Measurements from ENCODE around the gene TMEM131. TPM values are rescaled to one million over a fixed set of nuclear protein-coding genes. Genes with fewer than 3 reads are reported as not detected.

The TMEM131 gene
- total RNA-seq, 6 experiments from 2014 or later = 39.2 to 49.5 (median 45.1) TPM

GRCh38 chr2:97754690-97755346 is 240.9 kb downstream of the TMEM131 start:
- no peak for TF ChIP-seq CTCF (IDR thresholded peaks at IDR 0.05)
- no peaks in the 10 kb centered on the region for H3K9me3 Mint-ChIP-seq
- H3K4me3 Mint-ChIP-seq = no peak overlapping the region
- H3K4me1 Mint-ChIP-seq (ENCODE audit: low read depth) = peaks cover 18% of the 10 kb centered on the region
- peaks cover 7% of the 10 kb centered on the region for H3K36me3 Mint-ChIP-seq (ENCODE audit: low read depth)
- no peak overlapping the region for H3K27ac Mint-ChIP-seq
- H3K27me3 Mint-ChIP-seq (ENCODE audit: insufficient read depth) = no peaks in the 10 kb centered on the region; the same call in 1 of the 2 replicates
- no peak for DNase-seq

DNA sequence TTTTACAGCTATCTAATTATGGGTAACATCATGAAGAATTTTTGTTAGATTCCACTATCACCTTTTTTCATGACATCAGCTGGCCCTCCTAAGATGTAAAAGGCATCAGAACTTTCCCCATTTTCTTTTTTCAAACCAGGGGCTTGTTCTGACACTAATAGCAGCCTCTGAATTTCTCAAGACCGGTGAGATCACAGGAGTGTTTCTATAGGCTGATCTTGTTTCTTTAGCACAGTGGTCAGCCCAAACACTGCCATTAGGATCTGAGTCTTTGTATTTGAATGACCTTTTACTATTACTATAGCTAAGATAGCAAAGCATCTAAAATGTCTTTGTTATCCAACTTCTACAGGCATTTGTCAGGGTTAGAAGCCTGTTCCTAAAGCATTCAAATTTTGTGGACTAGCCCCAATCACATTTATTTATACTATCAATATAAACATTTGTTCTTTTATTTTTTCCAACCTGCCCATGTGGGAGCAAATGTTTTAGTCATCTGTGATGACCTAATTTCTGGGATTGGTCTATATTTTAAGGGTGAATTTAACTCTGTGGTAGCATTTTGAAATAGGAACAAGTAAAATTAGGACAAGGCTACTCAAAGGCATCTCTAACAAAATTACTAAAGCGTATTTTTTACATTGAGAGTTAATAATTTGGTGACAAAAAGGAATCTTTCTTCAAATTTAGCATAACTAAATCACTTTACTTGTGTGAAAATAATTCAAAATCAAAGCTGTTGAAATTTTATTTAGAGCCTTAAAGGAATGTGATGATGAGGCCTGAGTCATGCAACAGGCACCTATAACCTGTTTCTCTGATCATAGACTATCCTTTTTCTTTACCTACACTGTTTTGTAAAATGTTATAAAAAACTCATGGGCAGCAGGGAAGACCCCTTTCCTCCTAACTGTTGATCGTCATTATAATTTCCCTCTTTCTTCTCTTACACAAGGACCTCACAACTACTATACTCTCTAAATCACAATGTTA is 243.1 kb downstream of the TMEM131 start:
- Mint-ChIP-seq H3K27me3 (ENCODE audit: insufficient read depth) (peaks cover 4% of the 10 kb centered on the region; the same call in 1 of the 2 replicates), H3K4me3 (no peak overlapping the region), H3K4me1 (ENCODE audit: low read depth) (peaks cover 19% of the 10 kb centered on the region), H3K9me3 (no peaks in the 10 kb centered on the region), H3K36me3 (ENCODE audit: low read depth) (peaks cover 7% of the 10 kb centered on the region), H3K27ac (no peak overlapping the region)
- no peak for TF ChIP-seq CTCF (IDR thresholded peaks at IDR 0.05)
- DNase-seq = no peak

DNA sequence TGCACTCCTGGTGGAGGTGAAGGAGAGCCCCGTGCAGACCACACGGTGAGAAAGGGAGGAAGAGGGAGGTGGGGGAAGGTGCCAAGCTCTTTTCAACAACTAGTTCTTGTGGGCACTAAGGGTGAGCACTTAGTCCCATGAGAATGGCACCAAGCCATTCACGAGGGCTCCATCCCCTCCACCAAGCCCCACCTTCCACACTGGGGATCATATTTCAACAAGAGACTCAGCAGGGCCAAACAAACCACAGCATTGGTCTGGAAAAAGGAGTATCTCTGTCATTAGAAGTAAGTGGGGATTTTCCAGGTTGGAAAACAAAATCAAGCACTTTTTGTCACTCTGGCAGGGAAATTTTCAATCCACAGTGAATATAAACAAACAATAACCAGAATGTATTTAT is 244.0 kb downstream of the TMEM131 start:
- DNase-seq = no peak
- Mint-ChIP-seq H3K27ac (no peak overlapping the region), H3K4me3 (no peak overlapping the region), H3K36me3 (ENCODE audit: low read depth) (peaks cover 3% of the 10 kb centered on the region), H3K9me3 (no peaks in the 10 kb centered on the region), H3K4me1 (ENCODE audit: low read depth) (peaks cover 24% of the 10 kb centered on the region), H3K27me3 (ENCODE audit: insufficient read depth) (peaks cover 4% of the 10 kb centered on the region; the same call in 1 of the 2 replicates)
- TF ChIP-seq CTCF (IDR thresholded peaks at IDR 0.05) = no peak

DNA sequence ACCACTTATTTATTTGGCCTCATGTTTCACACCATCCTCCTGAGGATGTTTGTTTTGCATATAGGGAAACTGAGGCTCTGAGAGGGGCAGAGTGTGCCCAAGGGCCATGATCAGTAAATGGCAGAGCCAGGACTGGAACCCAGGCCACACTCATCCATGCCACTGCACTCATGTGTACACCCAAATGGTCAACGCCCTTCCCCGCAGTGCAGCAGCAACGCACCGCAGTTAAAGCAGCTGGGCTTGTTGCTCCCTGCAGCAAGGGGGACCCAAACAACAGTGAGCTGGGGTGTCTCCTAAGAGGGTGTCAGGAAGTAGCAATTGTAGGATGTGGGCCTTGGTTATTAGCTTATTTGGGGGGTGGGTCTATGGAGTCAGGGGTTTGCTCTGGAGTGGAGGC is 245.7 kb downstream of the TMEM131 start:
- no peaks in the 10 kb centered on the region for H3K9me3 Mint-ChIP-seq
- H3K4me3 Mint-ChIP-seq = no peak overlapping the region
- TF ChIP-seq CTCF (IDR thresholded peaks at IDR 0.05) = no peak
- H3K4me1 Mint-ChIP-seq (ENCODE audit: low read depth) = peaks cover 24% of the 10 kb centered on the region
- peaks cover 4% of the 10 kb centered on the region; the same call in 1 of the 2 replicates for H3K27me3 Mint-ChIP-seq (ENCODE audit: insufficient read depth)
- no peak for DNase-seq
- H3K36me3 Mint-ChIP-seq (ENCODE audit: low read depth) = no peaks in the 10 kb centered on the region
- no peak overlapping the region for H3K27ac Mint-ChIP-seq

- H3K36me3 Mint-ChIP-seq (ENCODE audit: low read depth) = 0 out of 2 replicates have a peak, but pooled peaks cover under 1% of the 10 kb centered on the region
- H3K4me3 Mint-ChIP-seq = no peak overlapping the region
- H3K4me1 Mint-ChIP-seq (ENCODE audit: low read depth) = peaks cover 24% of the 10 kb centered on the region
- no peak for TF ChIP-seq CTCF (IDR thresholded peaks at IDR 0.05)
- DNase-seq = no peak
- H3K27ac Mint-ChIP-seq = no peak overlapping the region
- peaks cover 4% of the 10 kb centered on the region; the same call in 1 of the 2 replicates for H3K27me3 Mint-ChIP-seq (ENCODE audit: insufficient read depth)
- H3K9me3 Mint-ChIP-seq = no peaks in the 10 kb centered on the region
Observed at GRCh38 chr2:97749581-97749980, 246.2 kb downstream of the TMEM131 start.
